Erythroblast (primary cell): Measurements from ENCODE around the gene CSK.

Source experiments
- GATA1 ChIP-seq: IDR thresholded peaks from 2 replicates; pipeline ENCODE4 v1.6.1; 2011; ENCODE audit warnings: low read depth, mild to moderate bottlenecking, control low read depth, low read length, moderate library complexity
- POLR2A ChIP-seq: IDR thresholded peaks from 2 replicates; pipeline ENCODE4 v1.6.1; 2011; ENCODE audit warnings: mild to moderate bottlenecking, low read length

GRCh38 chr15:74788683-74789151 lies 6.8 kb downstream of the CSK start:
- TF ChIP-seq POLR2A: no peak
- no peak for TF ChIP-seq GATA1
